AG08395 (cell line): ENCODE measurements around the gene ZBTB17.
"Not testable (repeated sequence)": the region's sequence is repeated elsewhere in the genome, so short reads cannot be mapped to it uniquely, and the experiment has no call there.

Experiments
- DNase-seq: peaks from one replicate; pipeline ENCODE4 v3.0.0; 2012; ENCODE audit warnings: mixed read lengths, low spot score

The ZBTB17 gene

DNA sequence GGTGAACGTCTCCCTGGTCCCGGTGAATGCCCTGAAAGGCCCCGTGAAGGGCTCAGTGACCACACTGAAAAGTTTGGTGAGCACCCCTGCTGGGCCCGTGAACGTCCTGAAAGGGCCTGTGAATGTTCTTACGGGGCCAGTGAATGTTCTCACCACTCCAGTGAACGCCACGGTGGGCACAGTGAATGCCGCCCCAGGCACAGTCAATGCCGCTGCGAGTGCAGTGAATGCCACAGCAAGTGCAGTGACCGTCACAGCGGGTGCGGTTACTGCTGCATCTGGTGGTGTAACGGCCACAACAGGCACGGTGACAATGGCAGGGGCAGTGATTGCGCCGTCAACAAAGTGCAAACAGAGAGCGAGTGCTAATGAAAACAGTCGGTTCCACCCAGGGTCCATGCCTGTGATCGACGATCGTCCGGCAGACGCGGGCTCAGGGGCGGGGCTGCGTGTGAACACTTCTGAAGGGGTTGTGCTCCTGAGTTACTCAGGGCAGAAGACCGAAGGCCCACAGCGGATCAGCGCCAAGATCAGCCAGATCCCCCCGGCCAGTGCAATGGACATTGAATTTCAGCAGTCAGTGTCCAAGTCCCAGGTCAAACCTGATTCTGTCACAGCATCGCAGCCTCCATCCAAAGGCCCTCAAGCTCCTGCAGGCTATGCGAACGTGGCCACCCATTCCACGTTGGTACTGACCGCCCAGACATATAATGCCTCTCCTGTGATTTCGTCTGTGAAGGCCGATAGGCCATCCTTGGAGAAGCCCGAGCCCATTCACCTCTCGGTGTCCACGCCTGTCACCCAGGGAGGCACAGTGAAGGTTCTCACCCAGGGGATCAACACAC is 41.5 kb downstream of the ZBTB17 start:
- no peak for DNase-seq

DNA sequence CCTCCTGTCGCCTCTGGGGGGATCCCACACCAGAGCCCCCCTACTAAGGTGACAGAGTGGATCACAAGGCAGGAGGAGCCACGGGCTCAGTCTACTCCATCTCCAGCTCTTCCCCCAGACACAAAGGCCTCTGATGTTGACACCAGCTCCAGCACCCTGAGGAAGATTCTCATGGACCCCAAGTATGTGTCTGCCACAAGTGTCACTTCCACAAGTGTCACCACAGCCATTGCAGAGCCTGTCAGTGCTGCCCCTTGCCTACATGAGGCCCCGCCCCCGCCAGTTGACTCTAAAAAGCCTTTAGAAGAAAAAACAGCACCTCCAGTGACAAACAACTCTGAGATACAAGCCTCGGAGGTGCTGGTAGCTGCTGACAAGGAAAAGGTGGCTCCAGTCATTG is 42.2 kb downstream of the ZBTB17 start:
- no peak for DNase-seq

DNA sequence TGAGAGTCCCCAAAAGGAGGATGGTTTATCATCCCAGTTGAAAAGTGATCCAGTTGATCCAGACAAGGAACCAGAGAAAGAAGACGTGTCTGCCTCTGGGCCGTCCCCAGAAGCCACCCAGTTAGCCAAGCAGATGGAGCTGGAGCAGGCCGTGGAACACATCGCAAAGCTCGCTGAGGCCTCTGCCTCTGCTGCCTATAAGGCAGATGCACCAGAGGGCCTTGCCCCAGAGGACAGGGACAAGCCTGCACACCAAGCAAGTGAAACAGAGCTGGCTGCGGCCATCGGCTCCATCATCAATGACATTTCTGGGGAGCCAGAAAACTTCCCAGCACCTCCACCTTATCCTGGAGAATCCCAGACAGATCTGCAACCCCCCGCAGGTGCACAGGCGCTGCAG is 43.3 kb downstream of the ZBTB17 start:
- no peak for DNase-seq

DNA sequence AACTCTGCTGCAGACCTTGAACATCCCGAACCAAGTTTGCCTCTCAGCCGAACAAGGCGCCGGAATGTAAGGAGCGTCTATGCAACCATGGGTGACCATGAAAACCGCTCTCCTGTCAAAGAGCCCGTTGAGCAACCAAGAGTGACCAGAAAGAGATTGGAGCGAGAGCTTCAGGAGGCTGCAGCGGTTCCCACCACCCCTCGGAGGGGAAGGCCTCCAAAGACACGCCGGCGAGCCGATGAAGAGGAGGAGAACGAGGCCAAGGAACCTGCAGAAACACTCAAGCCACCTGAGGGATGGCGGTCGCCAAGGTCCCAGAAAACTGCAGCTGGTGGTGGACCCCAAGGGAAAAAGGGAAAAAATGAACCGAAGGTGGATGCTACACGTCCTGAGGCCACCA is 44.0 kb downstream of the ZBTB17 start:
- DNase-seq = no peak

DNA sequence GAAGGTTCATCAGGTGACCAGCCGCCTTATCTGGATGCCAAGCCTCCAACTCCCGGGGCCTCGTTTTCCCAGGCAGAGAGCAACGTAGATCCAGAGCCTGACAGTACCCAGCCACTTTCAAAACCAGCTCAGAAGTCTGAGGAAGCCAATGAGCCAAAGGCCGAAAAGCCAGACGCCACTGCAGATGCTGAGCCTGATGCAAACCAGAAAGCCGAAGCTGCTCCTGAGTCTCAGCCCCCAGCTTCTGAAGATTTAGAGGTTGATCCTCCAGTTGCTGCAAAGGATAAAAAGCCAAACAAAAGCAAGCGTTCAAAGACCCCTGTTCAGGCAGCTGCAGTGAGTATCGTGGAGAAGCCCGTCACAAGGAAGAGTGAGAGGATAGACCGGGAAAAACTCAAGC is 44.5 kb downstream of the ZBTB17 start:
- no peak for DNase-seq

DNA sequence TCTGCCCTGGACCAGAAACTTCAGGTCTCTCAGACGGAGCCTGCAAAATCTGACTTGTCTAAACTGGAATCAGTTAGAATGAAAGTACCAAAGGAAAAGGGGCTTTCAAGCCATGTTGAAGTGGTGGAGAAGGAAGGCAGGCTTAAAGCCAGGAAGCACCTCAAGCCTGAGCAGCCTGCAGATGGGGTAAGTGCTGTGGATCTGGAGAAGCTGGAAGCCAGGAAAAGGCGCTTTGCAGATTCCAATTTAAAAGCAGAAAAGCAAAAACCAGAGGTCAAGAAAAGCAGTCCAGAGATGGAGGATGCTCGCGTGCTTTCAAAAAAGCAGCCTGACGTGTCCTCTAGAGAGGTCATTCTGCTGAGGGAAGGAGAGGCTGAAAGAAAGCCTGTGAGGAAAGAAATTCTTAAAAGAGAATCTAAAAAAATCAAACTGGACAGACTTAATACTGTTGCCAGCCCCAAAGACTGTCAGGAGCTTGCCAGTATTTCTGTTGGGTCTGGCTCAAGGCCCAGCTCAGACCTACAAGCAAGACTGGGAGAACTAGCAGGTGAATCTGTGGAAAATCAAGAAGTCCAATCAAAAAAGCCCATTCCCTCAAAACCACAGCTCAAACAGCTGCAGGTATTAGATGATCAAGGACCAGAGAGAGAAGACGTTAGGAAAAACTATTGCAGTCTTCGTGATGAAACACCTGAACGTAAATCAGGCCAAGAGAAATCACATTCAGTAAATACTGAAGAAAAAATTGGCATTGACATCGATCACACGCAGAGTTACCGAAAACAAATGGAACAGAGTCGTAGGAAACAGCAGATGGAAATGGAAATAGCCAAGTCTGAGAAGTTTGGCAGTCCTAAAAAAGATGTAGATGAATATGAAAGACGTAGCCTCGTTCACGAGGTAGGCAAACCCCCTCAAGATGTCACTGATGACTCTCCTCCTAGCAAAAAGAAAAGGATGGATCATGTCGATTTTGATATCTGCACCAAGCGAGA is 46.6 kb downstream of the ZBTB17 start:
- no peak for DNase-seq

DNA sequence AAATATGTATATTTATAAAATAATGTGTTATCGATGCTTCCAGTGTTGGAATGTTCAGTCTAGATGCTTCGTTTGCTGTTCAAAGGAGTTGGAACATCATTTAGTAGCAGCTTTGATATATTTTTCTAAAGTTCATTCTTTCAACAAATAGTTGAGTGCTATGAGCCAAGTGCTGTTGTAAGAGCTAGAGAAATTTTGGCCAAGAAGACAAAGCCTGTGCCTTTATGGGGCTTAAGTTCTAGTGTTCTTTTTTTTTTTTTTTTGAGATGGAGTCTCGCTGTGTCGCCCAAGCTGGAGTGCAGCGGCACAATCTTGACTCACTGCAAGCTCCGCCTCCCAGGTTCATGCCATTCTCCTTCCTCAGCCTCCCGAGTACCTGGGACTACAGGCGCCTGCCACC is 49.5 kb downstream of the ZBTB17 start:
- DNase-seq = not testable (repeated sequence)

DNA sequence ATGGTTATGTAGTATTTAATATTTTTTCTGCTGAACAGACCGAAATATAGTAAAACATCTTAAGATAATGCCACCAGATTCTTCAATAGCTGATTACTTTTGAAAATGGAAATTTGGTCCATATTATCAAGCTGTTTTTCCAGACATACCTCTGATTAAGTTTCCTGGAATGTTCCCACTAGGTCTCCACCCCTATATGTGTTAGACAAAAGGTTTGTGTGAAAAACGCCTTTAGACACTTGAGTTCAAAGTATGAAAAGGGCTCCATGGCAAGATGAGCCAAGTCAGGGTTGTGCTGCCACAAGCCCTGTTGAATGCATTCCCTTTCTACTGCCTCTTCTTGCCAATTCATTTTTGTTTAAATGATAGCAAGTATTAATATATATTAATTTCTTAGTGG is 52.7 kb downstream of the ZBTB17 start:
- DNase-seq = no peak

DNA sequence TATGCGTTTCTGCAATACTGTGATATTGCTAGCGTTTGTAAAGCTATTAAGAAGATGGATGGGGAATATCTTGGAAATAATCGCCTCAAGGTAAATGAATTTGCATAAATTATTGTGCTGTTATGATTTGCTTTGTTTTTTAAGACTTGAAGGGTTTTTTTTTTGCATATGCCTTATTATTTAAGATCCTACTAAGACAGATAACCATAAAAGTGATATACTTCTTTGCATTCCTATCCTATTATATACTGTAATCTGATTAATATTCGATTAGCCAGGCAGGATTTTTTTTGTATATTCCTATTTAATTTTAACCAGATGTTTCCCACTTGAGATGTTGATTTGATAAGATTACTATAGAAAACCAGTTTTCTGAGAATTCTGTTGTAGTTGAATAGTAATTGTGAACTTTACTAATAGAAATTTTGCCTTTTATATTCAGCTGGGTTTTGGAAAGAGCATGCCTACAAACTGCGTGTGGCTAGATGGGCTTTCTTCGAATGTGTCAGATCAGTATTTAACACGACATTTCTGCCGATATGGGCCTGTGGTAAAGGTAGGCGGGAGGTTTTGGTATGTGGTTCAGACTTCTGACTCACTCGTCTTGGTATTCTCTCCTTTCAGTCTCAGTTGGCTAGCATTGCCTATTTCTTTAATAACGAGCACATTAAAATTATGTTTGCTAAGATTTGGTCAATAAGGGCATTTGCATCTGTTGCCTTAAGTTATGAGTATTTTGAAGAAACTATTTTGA is 56.8 kb downstream of the ZBTB17 start:
- DNase-seq = peak; percentile 22

DNA sequence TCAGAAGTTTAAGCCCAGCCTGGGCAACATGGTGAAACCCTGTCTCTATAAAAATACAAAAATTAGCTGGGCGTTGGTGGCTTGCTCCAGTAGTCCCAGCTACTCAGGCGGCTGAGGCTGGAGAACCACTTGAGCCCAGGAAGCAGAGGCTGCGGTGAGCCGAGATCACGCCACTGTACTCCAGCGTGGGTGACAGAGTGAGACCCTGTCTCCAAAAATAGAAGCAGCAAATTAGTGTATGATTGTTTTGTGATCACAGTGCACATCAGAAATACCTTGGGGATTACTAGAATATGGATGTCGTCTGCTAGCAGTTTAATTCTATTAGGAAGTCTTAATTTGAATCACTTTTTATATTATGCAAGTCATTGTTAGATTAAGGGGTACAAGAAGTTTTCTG is 59.0 kb downstream of the ZBTB17 start:
- no peak for DNase-seq

DNA sequence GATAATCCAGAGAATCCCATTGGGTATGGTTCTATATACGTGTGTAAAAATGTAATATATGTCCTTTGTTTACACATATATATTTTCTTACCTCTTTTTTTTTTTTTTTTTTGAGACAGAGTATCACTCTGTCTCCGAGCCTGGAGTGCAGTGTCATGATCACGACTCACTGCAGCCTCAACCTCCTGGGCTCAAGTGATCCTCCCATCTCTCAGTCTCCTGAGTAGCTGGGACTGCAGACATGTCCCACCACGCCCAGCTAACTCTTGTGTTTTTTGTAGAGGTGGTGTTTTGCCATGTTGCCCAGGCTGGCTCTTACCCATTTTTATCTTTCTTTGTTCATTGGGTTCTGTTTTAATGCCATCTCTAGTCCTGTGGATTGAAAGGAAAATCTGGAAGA is 59.5 kb downstream of the ZBTB17 start:
- DNase-seq = no peak

DNA sequence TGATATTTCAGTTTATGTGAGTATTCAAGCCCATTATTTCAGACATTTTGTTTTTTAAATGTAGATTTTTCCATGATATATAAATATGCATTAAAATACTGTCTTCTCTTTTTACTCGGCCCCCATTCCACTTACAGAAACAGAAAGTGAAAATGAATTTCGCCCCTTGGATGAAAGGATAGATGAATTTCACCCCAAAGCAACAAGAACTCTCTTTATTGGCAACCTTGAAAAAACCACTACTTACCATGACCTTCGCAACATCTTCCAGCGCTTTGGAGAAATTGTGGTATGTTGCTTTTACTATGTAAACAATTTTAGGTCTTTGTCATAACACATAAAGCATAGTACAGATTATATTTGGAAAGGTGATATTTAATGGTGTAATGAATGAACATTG is 59.9 kb downstream of the ZBTB17 start:
- no peak for DNase-seq

DNA sequence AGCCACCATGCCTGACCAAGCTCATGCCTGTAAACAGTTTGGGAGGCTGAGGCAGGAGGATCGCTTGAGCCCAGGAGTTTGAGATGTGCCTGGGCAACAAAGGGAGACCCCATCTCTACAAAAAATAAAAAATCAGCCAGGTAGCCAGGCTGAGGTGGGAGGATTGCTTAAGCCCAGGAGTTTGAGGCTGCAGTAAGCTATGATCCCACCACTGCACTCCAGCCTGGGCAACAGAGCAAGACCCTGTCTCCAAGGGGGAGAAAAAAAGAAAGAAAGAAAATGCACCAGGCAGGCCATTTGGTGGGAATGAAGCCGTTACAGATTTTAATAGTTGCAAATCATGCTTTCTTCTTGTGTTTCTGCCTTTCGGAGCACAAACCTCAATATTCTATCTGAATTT is 62.3 kb downstream of the ZBTB17 start:
- not testable (repeated sequence) for DNase-seq

DNA sequence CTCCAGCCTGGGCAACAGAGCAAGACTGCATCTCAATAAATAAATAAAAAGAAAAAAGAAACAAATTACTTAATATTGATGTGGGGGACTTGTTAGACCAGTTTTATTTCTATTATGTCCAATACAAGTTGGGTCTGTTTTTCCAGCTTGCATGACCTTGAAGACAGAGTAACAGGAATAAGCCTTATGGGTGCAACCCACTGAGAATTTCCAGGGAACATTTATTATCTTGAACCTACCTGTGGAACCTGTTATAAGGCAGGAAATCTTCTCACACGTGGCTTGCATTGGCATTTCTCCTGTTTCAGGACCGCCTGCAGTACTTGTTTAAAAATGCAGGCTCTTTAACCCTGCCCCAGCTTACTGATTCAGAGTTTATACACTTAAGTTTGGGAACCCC is 64.0 kb downstream of the ZBTB17 start:
- no peak for DNase-seq

DNA sequence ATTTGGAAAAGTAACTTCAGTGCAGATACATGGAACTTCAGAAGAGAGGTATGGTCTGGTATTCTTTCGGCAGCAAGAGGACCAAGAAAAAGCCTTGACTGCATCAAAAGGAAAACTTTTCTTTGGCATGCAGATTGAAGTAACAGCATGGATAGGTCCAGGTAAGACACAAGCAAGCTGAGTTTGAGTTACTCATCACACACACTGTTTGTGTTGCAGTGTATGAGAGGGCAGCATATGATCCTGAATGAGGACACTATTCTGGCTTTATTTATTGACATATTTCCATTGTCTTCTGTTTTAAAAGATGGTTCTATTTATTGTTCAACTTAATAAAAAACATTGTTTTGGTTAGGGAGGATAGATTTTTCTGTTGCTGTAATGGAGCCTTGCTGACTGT is 64.8 kb downstream of the ZBTB17 start:
- no peak for DNase-seq

DNA sequence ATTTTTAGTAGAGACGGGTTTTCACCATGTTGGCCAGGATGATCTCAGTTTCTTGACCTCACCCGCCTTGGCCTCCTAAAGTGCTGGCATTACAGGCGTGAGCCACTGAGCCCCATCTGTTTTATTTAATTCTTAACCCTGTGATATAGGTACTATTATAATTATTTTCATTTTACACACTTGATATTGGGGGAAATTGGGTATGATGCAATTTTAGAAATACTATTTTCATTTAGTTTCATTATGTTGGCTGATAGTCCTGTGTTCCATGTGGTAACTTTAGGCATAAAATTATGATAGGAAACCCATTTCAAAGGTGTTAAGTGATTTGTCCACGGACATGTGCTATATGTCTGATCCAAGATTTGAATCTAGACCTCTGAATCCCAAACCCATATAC is 67.3 kb downstream of the ZBTB17 start:
- DNase-seq = no peak

DNA sequence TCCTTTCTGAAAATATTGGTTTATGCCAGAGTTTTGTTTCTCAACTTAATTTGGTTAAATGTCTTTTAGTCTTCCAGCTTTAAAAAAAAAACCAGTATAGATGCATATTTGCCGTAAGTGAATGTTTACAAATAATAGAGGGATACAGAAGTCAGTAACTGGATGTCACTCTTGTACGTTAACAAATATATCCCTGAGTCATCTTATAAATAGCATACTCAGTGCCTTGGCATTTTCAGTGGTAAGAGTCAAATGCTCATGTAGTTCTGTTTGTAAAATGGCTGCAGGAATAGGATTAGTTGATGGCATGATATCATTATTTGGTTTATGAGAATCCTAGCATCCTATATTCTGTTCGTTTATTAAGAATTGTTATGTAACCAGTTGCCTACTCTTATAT is 73.0 kb downstream of the ZBTB17 start:
- peak; percentile 58 for DNase-seq

DNA sequence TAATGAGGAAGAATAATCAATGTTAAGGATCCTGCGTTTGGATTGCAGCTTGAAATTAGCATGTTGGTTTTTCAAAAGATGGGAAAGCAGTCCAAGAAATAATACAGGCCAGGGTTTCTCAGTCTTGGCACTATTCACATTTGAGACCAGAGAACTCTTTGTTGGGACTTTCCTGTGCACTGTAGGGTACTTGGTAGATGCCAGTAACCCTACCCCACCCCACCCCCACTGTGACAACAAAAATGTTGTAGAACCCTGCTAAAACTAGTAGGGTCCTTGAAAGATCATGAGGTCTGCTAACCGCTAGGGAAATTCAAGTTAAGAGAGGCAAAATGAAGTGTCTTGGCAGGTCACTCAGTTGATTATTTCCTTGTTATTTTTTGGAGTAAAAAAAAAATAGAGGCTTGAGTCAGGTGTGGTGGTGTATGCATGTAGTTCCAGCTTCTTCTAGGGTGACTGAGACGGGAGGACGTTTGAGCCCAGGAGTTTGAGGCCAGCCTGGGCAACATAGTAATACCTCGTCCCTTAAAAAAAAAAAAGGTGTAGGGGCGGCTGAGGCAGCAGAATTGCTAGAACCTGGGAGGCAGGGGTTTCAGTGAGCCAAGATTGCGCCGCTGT is 75.1 kb downstream of the ZBTB17 start:
- DNase-seq = no peak

DNA sequence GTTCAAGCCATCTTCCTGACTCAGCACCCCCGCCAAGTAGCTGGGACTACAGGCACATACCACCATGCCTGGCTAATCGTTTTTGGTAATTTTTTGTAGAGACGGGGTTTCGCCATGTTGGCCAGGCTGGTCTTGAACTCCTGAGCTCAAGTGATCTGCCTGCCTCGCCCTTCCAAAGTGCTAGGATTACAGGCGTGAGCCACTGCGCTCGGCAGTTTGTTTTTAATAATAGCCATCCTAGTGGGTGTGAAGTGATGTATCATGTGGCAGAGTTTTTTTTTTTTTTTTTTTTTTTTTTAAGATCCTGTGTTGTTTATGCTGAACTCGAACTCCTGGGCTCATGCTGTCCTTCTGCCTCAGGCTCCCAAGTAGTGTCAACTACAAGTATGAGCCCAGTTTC is 76.6 kb downstream of the ZBTB17 start:
- DNase-seq = no peak

DNA sequence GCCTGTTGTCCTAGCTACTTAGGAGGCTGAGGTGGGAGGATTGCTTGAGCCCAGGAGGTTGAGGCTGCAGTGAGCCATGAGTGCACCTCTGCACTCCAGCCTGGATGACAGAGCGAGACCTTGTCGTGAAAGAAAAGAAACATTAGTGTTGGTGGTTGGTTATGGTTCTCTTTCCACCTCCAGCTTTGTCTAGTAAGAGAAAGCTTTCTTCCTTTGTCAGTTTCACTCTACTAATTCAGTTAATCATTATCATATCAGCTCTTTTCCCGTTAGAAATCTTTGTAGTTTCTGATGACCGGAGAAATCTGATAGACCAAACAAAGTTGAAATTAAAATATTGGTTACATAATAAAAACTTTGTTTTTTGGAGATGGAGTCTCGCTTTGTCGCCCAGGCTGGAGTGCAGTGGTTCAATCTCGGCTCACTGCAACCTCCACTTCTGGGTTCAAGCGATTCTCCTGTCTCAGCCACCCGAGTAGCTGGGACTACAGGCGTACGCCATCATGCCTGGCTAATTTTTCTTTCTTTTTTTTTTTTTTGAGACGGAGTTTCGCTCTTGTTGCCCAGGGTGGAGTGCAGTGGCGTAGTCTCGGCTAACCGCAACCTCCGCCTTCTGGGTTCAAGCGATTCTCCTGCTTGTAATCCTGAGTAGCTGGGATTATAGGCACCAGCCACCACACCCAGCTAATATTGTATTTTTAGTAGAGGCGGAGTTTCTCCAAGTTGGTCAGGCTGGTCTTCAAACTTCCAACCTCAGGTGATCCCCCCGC is 78.9 kb downstream of the ZBTB17 start:
- DNase-seq = not testable (repeated sequence)

DNA sequence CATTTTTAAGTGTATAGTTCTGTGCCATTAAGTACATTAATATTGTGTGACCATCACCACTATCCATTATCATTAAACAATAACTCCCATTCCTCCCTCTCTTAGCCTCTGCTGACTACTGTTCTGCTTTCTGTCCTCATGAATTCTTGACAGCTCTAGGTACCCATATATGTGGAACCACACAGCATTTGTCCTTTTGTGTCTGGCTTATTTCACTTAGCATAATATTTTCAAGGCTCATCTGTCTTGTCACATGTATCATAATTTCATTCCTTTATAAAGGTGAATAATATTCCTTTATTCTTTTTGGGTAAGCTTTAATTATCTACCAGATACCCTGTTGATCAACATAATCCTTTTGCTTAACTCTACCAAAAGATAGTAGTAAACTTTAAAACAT is 80.7 kb downstream of the ZBTB17 start:
- DNase-seq = no peak
